K562 (cell line): ENCODE data around the gene PI4K2B. TPM values are rescaled to one million over a fixed set of nuclear protein-coding genes. Genes with fewer than 3 reads are reported as not detected.
"Not testable (repeated sequence)": the region's sequence is repeated elsewhere in the genome, so short reads cannot be mapped to it uniquely, and the experiment has no call there.

Source experiments
- DMBX1 ChIP-seq: fragments of 250-450 bp; sonication (Bioruptor Pico); IDR thresholded peaks from 2 replicates; pipeline ENCODE4 v1.8.0; 2022; ENCODE audit warnings: inconsistent platforms, mild to moderate bottlenecking, moderate library complexity, borderline replicate concordance
- HMBOX1 ChIP-seq: sonication (generic); IDR thresholded peaks from 2 replicates; pipeline ENCODE4 v1.6.1; 2016
- KDM1A ChIP-seq, 2 experiments: fragments of 450-650 bp; IDR thresholded peaks; 2 replicates each; pipeline ENCODE4 v1.6.1; 2016; ENCODE audit warnings: mild to moderate bottlenecking in 2 of 2
- L3MBTL2 ChIP-seq: fragments of 450-650 bp; IDR thresholded peaks from 2 replicates; pipeline ENCODE4 v1.6.1; 2016; ENCODE audit warnings: mild to moderate bottlenecking, moderate library complexity
- NCOR1 ChIP-seq: fragments of 450-650 bp; IDR thresholded peaks from 2 replicates; pipeline ENCODE4 v1.6.1; 2016; ENCODE audit warnings: mild to moderate bottlenecking, moderate library complexity
- NFIC ChIP-seq: fragments of 450-650 bp; IDR thresholded peaks from 2 replicates; pipeline ENCODE4 v1.6.1; 2017; ENCODE audit warnings: mild to moderate bottlenecking, inconsistent platforms
- NR2C1 ChIP-seq, 2 experiments: fragments of 450-650 bp; IDR thresholded peaks; 2 replicates each; pipeline ENCODE4 v1.6.1; 2017; ENCODE audit warnings: mild to moderate bottlenecking in 2 of 2, antibody characterized with exemption in 1 of 2, inconsistent platforms in 1 of 2, missing compliant biosample characterization in 1 of 2, missing genetic modification characterization in 1 of 2
- PTRF ChIP-seq: fragments of 450-650 bp; IDR thresholded peaks from 2 replicates; pipeline ENCODE4 v1.6.1; 2016; ENCODE audit warnings: mild to moderate bottlenecking, missing genetic modification characterization, missing compliant biosample characterization
- SMARCA4 ChIP-seq: fragments of 450-650 bp; IDR thresholded peaks from 2 replicates; pipeline ENCODE4 v1.6.1; 2016
- TAL1 ChIP-seq: fragments of 450-650 bp; IDR thresholded peaks from 2 replicates; pipeline ENCODE4 v1.6.1; 2016; ENCODE audit warnings: mild to moderate bottlenecking
- polyA plus RNA-seq, 8 experiments: library from polyadenylated mRNA; depleted of rRNA in 4 of 8; stranded (reverse) in 5 of 8; unstranded in 3 of 8; fragments of >200 nt; fragmentation: Nextera tagmentation in 2 of 8; fragmentation: Illumina TruSeq in 1 of 8; extraction: Ambion mirVana in 2 of 8; extraction: Trizol in 1 of 8; gene quantifications; 2 replicates each; pipeline versions ENCODE4 v1.2.1 to v1.2.3, GENCODE V29; 2011 to 2014; ENCODE audit warnings: inconsistent platforms in 1 of 8, missing spikeins in 1 of 8
- total RNA-seq, 7 experiments: library from RNA; depleted of rRNA in 6 of 7; stranded (reverse); fragments of >200 nt in 6 of 7; fragmentation: Illumina TruSeq in 2 of 7; extraction: Trizol in 2 of 7; gene quantifications; 2 replicates each; pipeline versions ENCODE4 v1.2.1 to v1.2.3, GENCODE V29; 2011 to 2021; ENCODE audit warnings: low replicate concordance in 1 of 7
- TF ChIP-seq, protein P1 (sequence below): fragments of 450-650 bp; IDR thresholded peaks from 2 replicates; pipeline ENCODE4 v1.6.1; 2016; ENCODE audit warnings: mild to moderate bottlenecking, moderate library complexity
- TF ChIP-seq, protein P2 (sequence below): fragments of 450-650 bp; IDR thresholded peaks from 2 replicates; pipeline ENCODE4 v1.6.1; 2016; ENCODE audit warnings: missing biosample characterization, missing genetic modification characterization
- TF ChIP-seq, protein P3 (sequence below), 2 experiments: fragments of 450-650 bp in 1 of 2; sonication (generic) in 1 of 2; formaldehyde crosslinking in 1 of 2; IDR thresholded peaks in 1 of 2; conservative IDR thresholded peaks in 1 of 2; 2 replicates each; pipeline versions ENCODE4 v1.6.1 to v1.8.1; 2016 to 2023; ENCODE audit warnings: mild to moderate bottlenecking in 2 of 2, moderate library complexity in 2 of 2, inconsistent platforms in 1 of 2, missing genetic modification reagents in 1 of 2

The PI4K2B gene
- total and polyA plus RNA-seq, 9 of the 15 experiments (the other 6 are each of a cell fraction or from before 2014, with no cell fraction given), result 4.5 to 21.4 (median 16.5) TPM

DNA sequence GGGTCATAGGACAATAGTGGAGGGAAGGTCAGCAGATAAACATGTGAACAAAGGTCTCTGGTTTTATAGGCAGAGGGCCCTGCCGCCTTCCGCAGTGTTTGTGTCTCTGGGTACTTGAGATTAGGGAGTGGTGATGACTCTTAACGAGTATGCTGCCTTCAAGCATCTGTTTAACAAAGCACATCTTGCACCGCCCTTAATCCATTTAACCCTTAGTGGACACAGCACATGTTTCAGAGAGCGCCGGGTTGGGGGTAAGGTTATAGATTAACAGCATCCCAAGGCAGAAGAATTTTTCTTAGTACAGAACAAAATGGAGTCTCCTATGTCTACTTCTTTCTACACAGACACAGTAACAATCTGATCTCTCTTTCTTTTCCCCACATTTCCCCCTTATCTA lies 15.0 kb downstream of the PI4K2B start (continued):
- TF ChIP-seq, protein P1, sequence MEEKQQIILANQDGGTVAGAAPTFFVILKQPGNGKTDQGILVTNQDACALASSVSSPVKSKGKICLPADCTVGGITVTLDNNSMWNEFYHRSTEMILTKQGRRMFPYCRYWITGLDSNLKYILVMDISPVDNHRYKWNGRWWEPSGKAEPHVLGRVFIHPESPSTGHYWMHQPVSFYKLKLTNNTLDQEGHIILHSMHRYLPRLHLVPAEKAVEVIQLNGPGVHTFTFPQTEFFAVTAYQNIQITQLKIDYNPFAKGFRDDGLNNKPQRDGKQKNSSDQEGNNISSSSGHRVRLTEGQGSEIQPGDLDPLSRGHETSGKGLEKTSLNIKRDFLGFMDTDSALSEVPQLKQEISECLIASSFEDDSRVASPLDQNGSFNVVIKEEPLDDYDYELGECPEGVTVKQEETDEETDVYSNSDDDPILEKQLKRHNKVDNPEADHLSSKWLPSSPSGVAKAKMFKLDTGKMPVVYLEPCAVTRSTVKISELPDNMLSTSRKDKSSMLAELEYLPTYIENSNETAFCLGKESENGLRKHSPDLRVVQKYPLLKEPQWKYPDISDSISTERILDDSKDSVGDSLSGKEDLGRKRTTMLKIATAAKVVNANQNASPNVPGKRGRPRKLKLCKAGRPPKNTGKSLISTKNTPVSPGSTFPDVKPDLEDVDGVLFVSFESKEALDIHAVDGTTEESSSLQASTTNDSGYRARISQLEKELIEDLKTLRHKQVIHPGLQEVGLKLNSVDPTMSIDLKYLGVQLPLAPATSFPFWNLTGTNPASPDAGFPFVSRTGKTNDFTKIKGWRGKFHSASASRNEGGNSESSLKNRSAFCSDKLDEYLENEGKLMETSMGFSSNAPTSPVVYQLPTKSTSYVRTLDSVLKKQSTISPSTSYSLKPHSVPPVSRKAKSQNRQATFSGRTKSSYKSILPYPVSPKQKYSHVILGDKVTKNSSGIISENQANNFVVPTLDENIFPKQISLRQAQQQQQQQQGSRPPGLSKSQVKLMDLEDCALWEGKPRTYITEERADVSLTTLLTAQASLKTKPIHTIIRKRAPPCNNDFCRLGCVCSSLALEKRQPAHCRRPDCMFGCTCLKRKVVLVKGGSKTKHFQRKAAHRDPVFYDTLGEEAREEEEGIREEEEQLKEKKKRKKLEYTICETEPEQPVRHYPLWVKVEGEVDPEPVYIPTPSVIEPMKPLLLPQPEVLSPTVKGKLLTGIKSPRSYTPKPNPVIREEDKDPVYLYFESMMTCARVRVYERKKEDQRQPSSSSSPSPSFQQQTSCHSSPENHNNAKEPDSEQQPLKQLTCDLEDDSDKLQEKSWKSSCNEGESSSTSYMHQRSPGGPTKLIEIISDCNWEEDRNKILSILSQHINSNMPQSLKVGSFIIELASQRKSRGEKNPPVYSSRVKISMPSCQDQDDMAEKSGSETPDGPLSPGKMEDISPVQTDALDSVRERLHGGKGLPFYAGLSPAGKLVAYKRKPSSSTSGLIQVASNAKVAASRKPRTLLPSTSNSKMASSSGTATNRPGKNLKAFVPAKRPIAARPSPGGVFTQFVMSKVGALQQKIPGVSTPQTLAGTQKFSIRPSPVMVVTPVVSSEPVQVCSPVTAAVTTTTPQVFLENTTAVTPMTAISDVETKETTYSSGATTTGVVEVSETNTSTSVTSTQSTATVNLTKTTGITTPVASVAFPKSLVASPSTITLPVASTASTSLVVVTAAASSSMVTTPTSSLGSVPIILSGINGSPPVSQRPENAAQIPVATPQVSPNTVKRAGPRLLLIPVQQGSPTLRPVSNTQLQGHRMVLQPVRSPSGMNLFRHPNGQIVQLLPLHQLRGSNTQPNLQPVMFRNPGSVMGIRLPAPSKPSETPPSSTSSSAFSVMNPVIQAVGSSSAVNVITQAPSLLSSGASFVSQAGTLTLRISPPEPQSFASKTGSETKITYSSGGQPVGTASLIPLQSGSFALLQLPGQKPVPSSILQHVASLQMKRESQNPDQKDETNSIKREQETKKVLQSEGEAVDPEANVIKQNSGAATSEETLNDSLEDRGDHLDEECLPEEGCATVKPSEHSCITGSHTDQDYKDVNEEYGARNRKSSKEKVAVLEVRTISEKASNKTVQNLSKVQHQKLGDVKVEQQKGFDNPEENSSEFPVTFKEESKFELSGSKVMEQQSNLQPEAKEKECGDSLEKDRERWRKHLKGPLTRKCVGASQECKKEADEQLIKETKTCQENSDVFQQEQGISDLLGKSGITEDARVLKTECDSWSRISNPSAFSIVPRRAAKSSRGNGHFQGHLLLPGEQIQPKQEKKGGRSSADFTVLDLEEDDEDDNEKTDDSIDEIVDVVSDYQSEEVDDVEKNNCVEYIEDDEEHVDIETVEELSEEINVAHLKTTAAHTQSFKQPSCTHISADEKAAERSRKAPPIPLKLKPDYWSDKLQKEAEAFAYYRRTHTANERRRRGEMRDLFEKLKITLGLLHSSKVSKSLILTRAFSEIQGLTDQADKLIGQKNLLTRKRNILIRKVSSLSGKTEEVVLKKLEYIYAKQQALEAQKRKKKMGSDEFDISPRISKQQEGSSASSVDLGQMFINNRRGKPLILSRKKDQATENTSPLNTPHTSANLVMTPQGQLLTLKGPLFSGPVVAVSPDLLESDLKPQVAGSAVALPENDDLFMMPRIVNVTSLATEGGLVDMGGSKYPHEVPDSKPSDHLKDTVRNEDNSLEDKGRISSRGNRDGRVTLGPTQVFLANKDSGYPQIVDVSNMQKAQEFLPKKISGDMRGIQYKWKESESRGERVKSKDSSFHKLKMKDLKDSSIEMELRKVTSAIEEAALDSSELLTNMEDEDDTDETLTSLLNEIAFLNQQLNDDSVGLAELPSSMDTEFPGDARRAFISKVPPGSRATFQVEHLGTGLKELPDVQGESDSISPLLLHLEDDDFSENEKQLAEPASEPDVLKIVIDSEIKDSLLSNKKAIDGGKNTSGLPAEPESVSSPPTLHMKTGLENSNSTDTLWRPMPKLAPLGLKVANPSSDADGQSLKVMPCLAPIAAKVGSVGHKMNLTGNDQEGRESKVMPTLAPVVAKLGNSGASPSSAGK, result peak; percentile 27; the same call in 1 of the 2 replicates
- TF ChIP-seq KDM1A (IDR thresholded peaks at IDR 0.05) (peak; percentile 45 to 46; a peak in 3 of 4 replicates), NR2C1 (tag; IDR thresholded peaks at IDR 0.05) (peak; percentile 61; the same call in 1 of the 2 replicates), DMBX1 (peak; percentile 85), NCOR1 (peak; percentile 69; the same call in 1 of the 2 replicates), NFIC (peak; percentile 29; the same call in 1 of the 2 replicates), L3MBTL2 (peak; percentile 24; the same call in 1 of the 2 replicates), TAL1 (peak; percentile 70), PTRF (tag) (0 out of 2 replicates have a peak, but pooled peaks have one; percentile 53), HMBOX1 (peak; percentile 60; the same call in 1 of the 2 replicates), SMARCA4 (peak; percentile 44)
- not testable (repeated sequence) for TF ChIP-seq NR2C1 (IDR thresholded peaks at IDR 0.05)
- TF ChIP-seq, protein P2, sequence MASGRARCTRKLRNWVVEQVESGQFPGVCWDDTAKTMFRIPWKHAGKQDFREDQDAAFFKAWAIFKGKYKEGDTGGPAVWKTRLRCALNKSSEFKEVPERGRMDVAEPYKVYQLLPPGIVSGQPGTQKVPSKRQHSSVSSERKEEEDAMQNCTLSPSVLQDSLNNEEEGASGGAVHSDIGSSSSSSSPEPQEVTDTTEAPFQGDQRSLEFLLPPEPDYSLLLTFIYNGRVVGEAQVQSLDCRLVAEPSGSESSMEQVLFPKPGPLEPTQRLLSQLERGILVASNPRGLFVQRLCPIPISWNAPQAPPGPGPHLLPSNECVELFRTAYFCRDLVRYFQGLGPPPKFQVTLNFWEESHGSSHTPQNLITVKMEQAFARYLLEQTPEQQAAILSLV (tag), result 0 out of 2 replicates have a peak, but pooled peaks have one; percentile 33
- TF ChIP-seq, protein P3, sequence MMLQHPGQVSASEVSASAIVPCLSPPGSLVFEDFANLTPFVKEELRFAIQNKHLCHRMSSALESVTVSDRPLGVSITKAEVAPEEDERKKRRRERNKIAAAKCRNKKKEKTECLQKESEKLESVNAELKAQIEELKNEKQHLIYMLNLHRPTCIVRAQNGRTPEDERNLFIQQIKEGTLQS (IDR thresholded peaks at IDR 0.05), result 0 out of 2 replicates have a peak, but pooled peaks have one; percentile 10
- TF ChIP-seq, protein P3 (CRISPR knock-in tag; conservative IDR thresholded peaks at IDR 0.05), result not testable (repeated sequence)
